IMR-90 (cell line): ENCODE results near the gene STRIP1. TPM values are rescaled to one million over a fixed set of nuclear protein-coding genes. Genes with fewer than 3 reads are reported as not detected.

ENCODE experiments used
- ATAC-seq: fragments of 200-7000 bp; cut with Tn5 transposase; 2 replicates; pipeline ENCODE4 v1.9.1; 2020; ENCODE audit warnings: low read depth, mild to moderate bottlenecking, moderate library complexity
- BruUV-seq: library from RNA; stranded (reverse); fragments of 400-500 nt; replicated peaks from 2 replicates; lab custom pipeline; 2021; lab: Mats Ljungman, UMichigan
- CTCF ChIA-PET: fragments of 300-600 bp; formaldehyde crosslinking; extraction: SDS; loops from one replicate; lab custom pipeline; 2021; ENCODE audit warnings: antibody characterized with exemption; lab: Yijun Ruan, JAX
- POLR2A ChIA-PET: fragments of 300-600 bp; sonication (Branson Sonifier 250); formaldehyde crosslinking; loops from one replicate; lab custom pipeline; 2022; ENCODE audit warnings: antibody characterized with exemption; ENCODE audit not compliant: unreplicated experiment; lab: Charles Lee
- DNase-seq: peaks from one replicate; pipeline ENCODE4 v3.0.0; 2013
- H2AFZ ChIP-seq: replicated peaks from 2 replicates; pipeline ENCODE3; 2013; ENCODE audit warnings: low read length, mild to moderate bottlenecking; ENCODE audit not compliant: poor library complexity
- H2AK5ac ChIP-seq: 2 replicates; pipeline ENCODE4 v1.6.1; 2013; ENCODE audit warnings: low read depth, low read length, inconsistent platforms
- H2AK9ac ChIP-seq: replicated peaks from 2 replicates; pipeline ENCODE3; 2013; ENCODE audit warnings: mild to moderate bottlenecking, low read depth, low read length, moderate library complexity; ENCODE audit not compliant: poor library complexity
- H2BK120ac ChIP-seq: 2 replicates; pipeline ENCODE4 v1.6.1; 2013; ENCODE audit warnings: low read depth, low read length, inconsistent platforms
- H2BK15ac ChIP-seq: 3 replicates; pipeline ENCODE4 v1.6.1; 2013; ENCODE audit warnings: low read depth, low read length, inconsistent platforms
- H2BK20ac ChIP-seq: 2 replicates; pipeline ENCODE4 v1.6.1; 2013; ENCODE audit warnings: low read depth, mild to moderate bottlenecking, inconsistent platforms, low read length, moderate library complexity
- H2BK5ac ChIP-seq: 2 replicates; pipeline ENCODE4 v1.6.1; 2013; ENCODE audit warnings: mild to moderate bottlenecking, low read depth, low read length, inconsistent platforms; ENCODE audit not compliant: poor library complexity, severe bottlenecking
- H3K14ac ChIP-seq: replicated peaks from 2 replicates; pipeline ENCODE4 v1.6.1; 2013; ENCODE audit warnings: low read depth, low read length, inconsistent platforms
- H3K18ac ChIP-seq: 2 replicates; pipeline ENCODE4 v1.6.1; 2013; ENCODE audit warnings: low read depth, low read length, control low read depth
- H3K23ac ChIP-seq: 2 replicates; pipeline ENCODE4 v1.6.1; 2013; ENCODE audit warnings: low read depth, low read length, inconsistent platforms
- H3K27ac ChIP-seq: 2 replicates; pipeline ENCODE4 v1.5.1; 2013; ENCODE audit warnings: mild to moderate bottlenecking, control low read depth, low read length; ENCODE audit not compliant: insufficient read depth
- H3K27me3 ChIP-seq: 2 replicates; pipeline ENCODE4 v1.6.1; 2013; ENCODE audit warnings: low read length; ENCODE audit not compliant: control insufficient read depth, insufficient read depth
- H3K36me3 ChIP-seq: 2 replicates; pipeline ENCODE4 v1.6.1; 2013; ENCODE audit warnings: low read length, mixed read lengths; ENCODE audit not compliant: control insufficient read depth, insufficient read depth
- H3K4ac ChIP-seq: 2 replicates; pipeline ENCODE4 v1.6.1; 2013; ENCODE audit warnings: low read depth, low read length, inconsistent platforms
- H3K4me1 ChIP-seq: 2 replicates; pipeline ENCODE4 v1.6.1; 2013; ENCODE audit warnings: low read length, mixed read lengths; ENCODE audit not compliant: control insufficient read depth, insufficient read depth
- H3K4me2 ChIP-seq: 2 replicates; pipeline ENCODE4 v1.6.1; 2013; ENCODE audit warnings: low read depth, mild to moderate bottlenecking, control low read depth, low read length, moderate library complexity
- H3K4me3 ChIP-seq: 2 replicates; pipeline ENCODE4 v1.5.1; 2013; ENCODE audit warnings: low read depth, mild to moderate bottlenecking, control low read depth, low read length, moderate library complexity; ENCODE audit not compliant: insufficient read depth
- H3K56ac ChIP-seq: 2 replicates; pipeline ENCODE4 v1.6.1; 2013; ENCODE audit warnings: low read length, inconsistent platforms; ENCODE audit not compliant: insufficient read depth; ENCODE audit errors: extremely low read depth
- H3K79me1 ChIP-seq, 2 experiments: 2 replicates each; pipeline ENCODE4 v1.6.1; 2013; ENCODE audit warnings: low read length in 2 of 2, inconsistent platforms in 1 of 2, low read depth in 1 of 2
- H3K9ac ChIP-seq: 2 replicates; pipeline ENCODE4 v1.6.1; 2013; ENCODE audit warnings: low read depth, low read length, control low read depth
- H3K9me1 ChIP-seq: 2 replicates; pipeline ENCODE4 v1.6.1; 2013; ENCODE audit warnings: low read length, inconsistent platforms; ENCODE audit not compliant: insufficient read depth
- H3K9me3 ChIP-seq: 2 replicates; pipeline ENCODE4 v1.6.1; 2013; ENCODE audit warnings: low read length; ENCODE audit not compliant: control insufficient read depth, insufficient read depth
- H4K20me1 ChIP-seq: 2 replicates; pipeline ENCODE4 v1.6.1; 2013; ENCODE audit warnings: low read length, inconsistent platforms; ENCODE audit not compliant: insufficient read depth
- H4K5ac ChIP-seq: 2 replicates; pipeline ENCODE4 v1.6.1; 2013; ENCODE audit warnings: mild to moderate bottlenecking, low read depth, low read length, control low read depth
- H4K8ac ChIP-seq, 2 experiments: 2 replicates each; pipeline ENCODE4 v1.6.1; 2013; ENCODE audit warnings: low read depth in 2 of 2, low read length in 2 of 2, control low read depth in 1 of 2, inconsistent platforms in 1 of 2
- H4K91ac ChIP-seq: 2 replicates; pipeline ENCODE4 v1.6.1; 2013; ENCODE audit warnings: low read depth, low read length, inconsistent platforms; ENCODE audit not compliant: insufficient read depth
- BHLHE40 ChIP-seq: fragments of 150-350 bp; IDR thresholded peaks from 2 replicates; pipeline ENCODE4 v1.6.1; 2016; ENCODE audit warnings: mild to moderate bottlenecking, low read depth, low read length
- CEBPB ChIP-seq: IDR thresholded peaks from 2 replicates; pipeline ENCODE4 v1.6.1; 2012; ENCODE audit warnings: low read depth, low read length, improper control_type of control experiment
- CHD1 ChIP-seq: IDR thresholded peaks from 2 replicates; pipeline ENCODE4 v1.6.1; 2012; ENCODE audit warnings: low read depth, low read length, improper control_type of control experiment
- FOS ChIP-seq: fragments of 150-350 bp; IDR thresholded peaks from 2 replicates; pipeline ENCODE4 v1.6.1; 2016; ENCODE audit warnings: low read depth, low read length
- MAFK ChIP-seq: IDR thresholded peaks from 2 replicates; pipeline ENCODE4 v1.6.1; 2012; ENCODE audit warnings: low read depth, low read length, improper control_type of control experiment
- MAZ ChIP-seq: IDR thresholded peaks from 2 replicates; pipeline ENCODE4 v1.6.1; 2012; ENCODE audit warnings: low read depth, mild to moderate bottlenecking, low read length, improper control_type of control experiment, moderate library complexity, borderline replicate concordance
- MXI1 ChIP-seq: IDR thresholded peaks from 2 replicates; pipeline ENCODE4 v1.6.1; 2012; ENCODE audit warnings: low read depth, mild to moderate bottlenecking, low read length, moderate library complexity, borderline replicate concordance
- NFE2L2 ChIP-seq: fragments of 150-350 bp; IDR thresholded peaks from 2 replicates; pipeline ENCODE4 v1.6.1; 2016; ENCODE audit warnings: low read depth, mild to moderate bottlenecking, low read length
- POLR2A ChIP-seq: IDR thresholded peaks from 2 replicates; pipeline ENCODE4 v1.6.1; 2012; ENCODE audit warnings: mild to moderate bottlenecking, low read depth, low read length
- RAD21 ChIP-seq: IDR thresholded peaks from 2 replicates; pipeline ENCODE4 v1.6.1; 2012; ENCODE audit warnings: low read length, improper control_type of control experiment
- RCOR1 ChIP-seq: IDR thresholded peaks from 2 replicates; pipeline ENCODE4 v1.6.1; 2012; ENCODE audit warnings: mild to moderate bottlenecking, low read length, improper control_type of control experiment; ENCODE audit not compliant: insufficient replicate concordance
- RFX5 ChIP-seq: IDR thresholded peaks from 2 replicates; pipeline ENCODE4 v1.8.0; 2012; ENCODE audit warnings: low read depth, mild to moderate bottlenecking, low read length, moderate library complexity
- SMC3 ChIP-seq: fragments of 150-350 bp; IDR thresholded peaks from 2 replicates; pipeline ENCODE4 v1.6.1; 2016; ENCODE audit warnings: low read depth, mild to moderate bottlenecking, antibody characterized with exemption, low read length, moderate library complexity
- WGBS, 2 experiments: methylation state at CpG; one replicate each; pipeline versions ENCODE4 v1.1.5 to v1.1.7; 2013; ENCODE audit warnings: missing lambda C conversion rate in 2 of 2; ENCODE audit not compliant: insufficient read length in 1 of 2; ENCODE audit errors: extremely low coverage in 2 of 2; 5-methylcytosine and 5-hydroxymethylcytosine counted together
- dilution Hi-C: fragments of 300-500 bp; cut with HindIII; formaldehyde crosslinking; loops from one replicate; pipeline ENCODE4 v1.14.3; 2018; ENCODE audit warnings: low sequenced_read_pairs; ENCODE audit not compliant: unreplicated experiment
- in situ Hi-C: fragments of 300-500 bp; cut with MboI; formaldehyde crosslinking; loops from 3 replicates; pipeline ENCODE4 v1.14.3; 2019; ENCODE audit warnings: low sequenced_read_pairs, inconsistent platforms, mixed read lengths
- intact Hi-C: fragments of 100-400 bp; cut with micrococcal nuclease; formaldehyde crosslinking; loops from 2 replicates; pipeline ENCODE4 v1.10.0; 2022
- polyA plus RNA-seq, 3 experiments: library from polyadenylated mRNA; depleted of rRNA; stranded (reverse); fragments of >200 nt; gene quantifications; 2 replicates each; pipeline ENCODE4 v1.2.3, GENCODE V29; 2012; ENCODE audit warnings: low replicate concordance in 1 of 3
- total RNA-seq: library from RNA; depleted of rRNA; stranded (reverse); fragments of >200 nt; gene quantifications from 2 replicates; pipeline ENCODE4 v1.2.3, GENCODE V29; 2012
- TF ChIP-seq, protein P1 (sequence below): fragments of 150-350 bp; IDR thresholded peaks from 2 replicates; pipeline ENCODE4 v1.6.1; 2016; ENCODE audit warnings: low read depth, mild to moderate bottlenecking, low read length, moderate library complexity, borderline replicate concordance
- TF ChIP-seq, protein P2 (sequence below): fragments of 150-350 bp; IDR thresholded peaks from 2 replicates; pipeline ENCODE4 v1.6.1; 2017; ENCODE audit warnings: mild to moderate bottlenecking, antibody characterized with exemption, low read length, low read depth
- TF ChIP-seq, protein P3 (sequence below): conservative IDR thresholded peaks from 2 replicates; pipeline ENCODE4 v1.5.1; 2012; ENCODE audit warnings: mild to moderate bottlenecking, low read depth, low read length, improper control_type of control experiment

The STRIP1 gene
- total and polyA plus RNA-seq, 2 of the 4 experiments (the other 2 are of a cell fraction): 30.4 to 33.5 TPM

DNA sequence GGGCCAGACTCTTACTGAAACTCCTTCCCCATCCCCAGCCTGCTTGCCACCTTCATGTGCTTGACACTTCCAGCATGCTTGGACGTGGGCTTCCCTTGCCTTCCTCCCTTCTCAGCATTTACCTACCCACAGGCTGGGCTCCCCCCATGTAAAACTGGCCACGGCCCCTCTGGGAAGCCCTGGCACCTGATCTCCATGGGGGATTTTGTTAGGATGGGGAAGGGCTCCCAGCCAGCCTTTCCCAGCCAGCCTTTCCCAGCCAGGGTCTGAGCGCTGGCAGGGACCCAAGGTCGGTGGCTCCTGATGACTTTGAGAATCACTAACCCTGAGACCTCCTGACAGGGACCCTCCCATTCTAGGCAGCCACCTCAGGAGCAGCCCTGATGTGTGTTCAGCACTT lies 29.4 kb downstream of the STRIP1 start:
- no peak overlapping the region for H2BK5ac ChIP-seq
- H3K18ac ChIP-seq: no peak overlapping the region
- H3K56ac ChIP-seq: no peak overlapping the region
- intact Hi-C loops (no loop called here), in situ Hi-C loops (no loop called here), dilution Hi-C loops (no loop called here)
- H3K9ac ChIP-seq: no peak overlapping the region
- TF ChIP-seq CHD1 (no peak), POLR2A (no peak), BHLHE40 (no peak), MXI1 (no peak), RAD21 (no peak), RCOR1 (no peak), MAZ (no peak), FOS (no peak), NFE2L2 (no peak), CEBPB (no peak), RFX5 (no peak), SMC3 (no peak), MAFK (no peak)
- TF ChIP-seq, protein P1, sequence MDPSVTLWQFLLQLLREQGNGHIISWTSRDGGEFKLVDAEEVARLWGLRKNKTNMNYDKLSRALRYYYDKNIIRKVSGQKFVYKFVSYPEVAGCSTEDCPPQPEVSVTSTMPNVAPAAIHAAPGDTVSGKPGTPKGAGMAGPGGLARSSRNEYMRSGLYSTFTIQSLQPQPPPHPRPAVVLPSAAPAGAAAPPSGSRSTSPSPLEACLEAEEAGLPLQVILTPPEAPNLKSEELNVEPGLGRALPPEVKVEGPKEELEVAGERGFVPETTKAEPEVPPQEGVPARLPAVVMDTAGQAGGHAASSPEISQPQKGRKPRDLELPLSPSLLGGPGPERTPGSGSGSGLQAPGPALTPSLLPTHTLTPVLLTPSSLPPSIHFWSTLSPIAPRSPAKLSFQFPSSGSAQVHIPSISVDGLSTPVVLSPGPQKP: no peak
- TF ChIP-seq, protein P2, sequence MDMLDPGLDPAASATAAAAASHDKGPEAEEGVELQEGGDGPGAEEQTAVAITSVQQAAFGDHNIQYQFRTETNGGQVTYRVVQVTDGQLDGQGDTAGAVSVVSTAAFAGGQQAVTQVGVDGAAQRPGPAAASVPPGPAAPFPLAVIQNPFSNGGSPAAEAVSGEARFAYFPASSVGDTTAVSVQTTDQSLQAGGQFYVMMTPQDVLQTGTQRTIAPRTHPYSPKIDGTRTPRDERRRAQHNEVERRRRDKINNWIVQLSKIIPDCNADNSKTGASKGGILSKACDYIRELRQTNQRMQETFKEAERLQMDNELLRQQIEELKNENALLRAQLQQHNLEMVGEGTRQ: no peak
- TF ChIP-seq, protein P3, sequence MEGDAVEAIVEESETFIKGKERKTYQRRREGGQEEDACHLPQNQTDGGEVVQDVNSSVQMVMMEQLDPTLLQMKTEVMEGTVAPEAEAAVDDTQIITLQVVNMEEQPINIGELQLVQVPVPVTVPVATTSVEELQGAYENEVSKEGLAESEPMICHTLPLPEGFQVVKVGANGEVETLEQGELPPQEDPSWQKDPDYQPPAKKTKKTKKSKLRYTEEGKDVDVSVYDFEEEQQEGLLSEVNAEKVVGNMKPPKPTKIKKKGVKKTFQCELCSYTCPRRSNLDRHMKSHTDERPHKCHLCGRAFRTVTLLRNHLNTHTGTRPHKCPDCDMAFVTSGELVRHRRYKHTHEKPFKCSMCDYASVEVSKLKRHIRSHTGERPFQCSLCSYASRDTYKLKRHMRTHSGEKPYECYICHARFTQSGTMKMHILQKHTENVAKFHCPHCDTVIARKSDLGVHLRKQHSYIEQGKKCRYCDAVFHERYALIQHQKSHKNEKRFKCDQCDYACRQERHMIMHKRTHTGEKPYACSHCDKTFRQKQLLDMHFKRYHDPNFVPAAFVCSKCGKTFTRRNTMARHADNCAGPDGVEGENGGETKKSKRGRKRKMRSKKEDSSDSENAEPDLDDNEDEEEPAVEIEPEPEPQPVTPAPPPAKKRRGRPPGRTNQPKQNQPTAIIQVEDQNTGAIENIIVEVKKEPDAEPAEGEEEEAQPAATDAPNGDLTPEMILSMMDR: no peak
- no peak overlapping the region for H3K27ac ChIP-seq
- H2AFZ ChIP-seq: no peak overlapping the region
- peaks cover 30% of the 10 kb centered on the region for H3K27me3 ChIP-seq
- H3K79me1 ChIP-seq: 0 out of 4 replicates have a peak, but pooled peaks cover 0 to 3% of the 10 kb centered on the region in 2 experiments
- no peak overlapping the region for H3K4ac ChIP-seq
- H4K20me1 ChIP-seq: peaks cover 21% of the 10 kb centered on the region; the same call in 1 of the 2 replicates
- no CpG with 5 or more reads among the region's 4 CpGs for WGBS, 2 experiments
- BruUV-seq: no TSS peak
- no peak for DNase-seq
- H3K4me2 ChIP-seq: no peak overlapping the region
- no peak for ATAC-seq
- H3K23ac ChIP-seq: no peak overlapping the region
- H2AK5ac ChIP-seq: no peak overlapping the region
- no peak overlapping the region for H4K91ac ChIP-seq
- 0 out of 2 replicates have a peak, but pooled peaks cover 5% of the 10 kb centered on the region for H3K9me1 ChIP-seq
- ChIA-PET POLR2A (no interaction called here), CTCF (no interaction called here)
- no peak overlapping the region for H4K5ac ChIP-seq
- H3K14ac ChIP-seq: no peak overlapping the region
- no peak overlapping the region for H2AK9ac ChIP-seq
- H2BK20ac ChIP-seq: no peak overlapping the region
- peaks cover 2% of the 10 kb centered on the region; the same call in 1 of the 2 replicates for H3K4me1 ChIP-seq
- H4K8ac ChIP-seq: no peak overlapping the region
- H3K36me3 ChIP-seq: peaks cover 4% of the 10 kb centered on the region; the same call in 1 of the 2 replicates
- no peak overlapping the region for H3K4me3 ChIP-seq
- H3K9me3 ChIP-seq: peaks cover 12% of the 10 kb centered on the region
- H2BK15ac ChIP-seq: no peak overlapping the region
- H2BK120ac ChIP-seq: no peak overlapping the region
